Esophagus squamous epithelium (tissue), 4 donors: Measurements from ENCODE around the gene CDC16.

Source experiments
- POLR2A ChIP-seq, 4 donors: fragments of 450-650 bp; IDR thresholded peaks; one replicate each; pipeline ENCODE4 v1.6.1; 2017; ENCODE audit warnings: antibody characterized with exemption in 4 of 4, mild to moderate bottlenecking in 4 of 4, moderate library complexity in 3 of 4
- TF ChIP-seq, protein P1 (sequence below), 6 experiments: fragments of 450-650 bp in 4 of 6; fragments of 200-600 bp in 2 of 6; sonication (generic) in 2 of 6; IDR thresholded peaks; one replicate each; pipeline ENCODE4 v1.5.1; 2016 to 2019; ENCODE audit warnings: antibody characterized with exemption in 6 of 6, mild to moderate bottlenecking in 4 of 6, moderate library complexity in 4 of 6

- TF ChIP-seq, protein P1, sequence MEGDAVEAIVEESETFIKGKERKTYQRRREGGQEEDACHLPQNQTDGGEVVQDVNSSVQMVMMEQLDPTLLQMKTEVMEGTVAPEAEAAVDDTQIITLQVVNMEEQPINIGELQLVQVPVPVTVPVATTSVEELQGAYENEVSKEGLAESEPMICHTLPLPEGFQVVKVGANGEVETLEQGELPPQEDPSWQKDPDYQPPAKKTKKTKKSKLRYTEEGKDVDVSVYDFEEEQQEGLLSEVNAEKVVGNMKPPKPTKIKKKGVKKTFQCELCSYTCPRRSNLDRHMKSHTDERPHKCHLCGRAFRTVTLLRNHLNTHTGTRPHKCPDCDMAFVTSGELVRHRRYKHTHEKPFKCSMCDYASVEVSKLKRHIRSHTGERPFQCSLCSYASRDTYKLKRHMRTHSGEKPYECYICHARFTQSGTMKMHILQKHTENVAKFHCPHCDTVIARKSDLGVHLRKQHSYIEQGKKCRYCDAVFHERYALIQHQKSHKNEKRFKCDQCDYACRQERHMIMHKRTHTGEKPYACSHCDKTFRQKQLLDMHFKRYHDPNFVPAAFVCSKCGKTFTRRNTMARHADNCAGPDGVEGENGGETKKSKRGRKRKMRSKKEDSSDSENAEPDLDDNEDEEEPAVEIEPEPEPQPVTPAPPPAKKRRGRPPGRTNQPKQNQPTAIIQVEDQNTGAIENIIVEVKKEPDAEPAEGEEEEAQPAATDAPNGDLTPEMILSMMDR (IDR thresholded peaks at IDR 0.05), result no peak
- no peak for TF ChIP-seq POLR2A (IDR thresholded peaks at IDR 0.05)
Measured at GRCh38 chr13:114241918-114242317, 7.2 kb downstream of the CDC16 start.
